Measurements from ENCODE around the gene CNNM2.
"Not testable (repeated sequence)": the region's sequence is repeated elsewhere in the genome, so short reads cannot be mapped to it uniquely, and the experiment has no call there.

Gene CNNM2

DNA sequence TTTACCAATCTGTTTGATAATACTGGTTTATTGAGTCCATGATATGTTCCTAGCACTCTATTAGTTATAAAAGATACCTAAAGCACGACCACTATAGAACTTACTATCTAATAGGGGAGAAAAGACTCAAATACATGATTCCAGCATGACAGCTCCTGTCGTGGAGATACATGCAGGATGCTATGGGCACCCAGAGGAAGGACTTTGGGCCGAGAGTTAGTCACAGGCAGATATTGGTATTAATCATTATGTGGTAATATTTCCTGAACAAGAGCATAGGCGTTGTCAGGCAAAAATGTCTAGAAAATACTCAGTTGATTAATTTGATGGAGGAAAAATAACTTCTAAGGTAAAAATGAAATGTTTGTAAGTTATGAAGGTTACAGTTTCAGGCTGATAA, 31.8 kb downstream of the CNNM2 start:
- DNase-seq (ENCODE audit: insufficient read length): no peak
- TF ChIP-seq POLR2A (IDR thresholded peaks at IDR 0.05; ENCODE audit: low read depth, low read length) (no peak), POLR2AphosphoS5 (IDR thresholded peaks at IDR 0.05; ENCODE audit: low read depth, low read length) (no peak), TAF1 (IDR thresholded peaks at IDR 0.05; ENCODE audit: borderline replicate concordance, low read depth, low read length) (no peak)
- no peak for FAIRE-seq

DNA sequence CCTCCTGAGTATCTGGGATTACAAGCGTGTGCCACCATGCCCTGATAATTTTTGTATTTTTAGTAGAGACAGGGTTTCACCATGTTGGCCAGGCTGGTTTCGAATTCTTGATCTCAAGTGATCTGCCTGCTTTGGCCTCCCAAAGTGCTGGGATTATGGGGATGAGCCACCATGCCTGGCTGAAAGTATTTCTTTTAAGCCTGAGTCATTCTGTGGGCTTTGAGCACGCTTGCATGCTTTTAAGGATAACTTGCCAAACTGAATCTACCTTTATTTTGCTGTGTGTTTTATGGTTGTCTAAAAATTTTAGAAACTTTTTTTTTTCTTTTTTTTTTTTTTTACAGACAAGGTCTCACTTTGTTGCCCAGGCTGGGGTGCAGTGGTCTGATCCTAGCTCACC, 33.2 kb downstream of the CNNM2 start:
- TF ChIP-seq POLR2A (IDR thresholded peaks at IDR 0.05; ENCODE audit: low read depth, low read length) (no peak), POLR2AphosphoS5 (IDR thresholded peaks at IDR 0.05; ENCODE audit: low read depth, low read length) (no peak), TAF1 (IDR thresholded peaks at IDR 0.05; ENCODE audit: borderline replicate concordance, low read depth, low read length) (no peak)
- no peak for DNase-seq (ENCODE audit: insufficient read length)
- no peak for FAIRE-seq

DNA sequence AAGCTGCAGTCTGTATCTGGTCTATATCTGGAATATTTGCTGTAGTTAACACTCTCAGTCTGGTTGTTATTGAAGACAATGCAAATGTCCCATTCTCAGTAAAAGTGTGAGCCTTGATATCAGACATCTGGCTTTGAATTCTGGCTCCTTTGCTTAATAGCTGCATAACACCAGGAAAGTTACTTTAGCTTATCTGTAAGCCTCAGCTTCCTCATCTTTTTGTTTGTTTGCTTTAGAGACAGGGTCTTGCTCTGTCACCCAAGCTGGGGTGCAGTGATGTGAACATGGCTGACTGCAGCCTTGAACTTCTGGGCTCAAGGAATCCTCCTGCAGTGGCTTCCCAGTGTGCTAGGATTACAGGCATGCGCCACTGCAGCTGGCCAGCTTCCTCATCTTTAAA, 41.3 kb downstream of the CNNM2 start:
- DNase-seq (ENCODE audit: insufficient read length) (no peak), FAIRE-seq (no peak)
- no peak for TF ChIP-seq POLR2A (IDR thresholded peaks at IDR 0.05; ENCODE audit: low read depth, low read length)
- no peak for TF ChIP-seq TAF1 (IDR thresholded peaks at IDR 0.05; ENCODE audit: borderline replicate concordance, low read depth, low read length)
- no peak for TF ChIP-seq POLR2AphosphoS5 (IDR thresholded peaks at IDR 0.05; ENCODE audit: low read depth, low read length)

DNA sequence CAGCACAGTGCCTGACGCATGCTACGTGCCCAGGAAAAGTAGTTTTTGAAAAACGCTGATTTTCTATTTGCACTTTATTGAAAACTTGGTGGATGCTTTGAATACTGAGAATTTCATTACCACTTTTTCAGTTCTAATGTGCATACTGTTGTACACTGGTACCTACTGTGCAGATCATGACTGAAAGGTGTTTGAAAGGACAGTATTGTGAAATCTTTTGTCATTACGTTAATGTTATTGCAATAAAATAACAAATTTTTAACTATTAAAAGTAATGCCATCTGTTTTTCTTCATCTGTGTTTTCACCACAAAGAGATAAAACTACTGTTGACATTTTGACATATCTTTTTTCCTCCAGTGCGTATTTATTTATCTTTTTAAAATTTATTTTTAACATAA, 42.1 kb downstream of the CNNM2 start:
- TF ChIP-seq TAF1 (IDR thresholded peaks at IDR 0.05; ENCODE audit: borderline replicate concordance, low read depth, low read length): no peak
- TF ChIP-seq POLR2AphosphoS5 (IDR thresholded peaks at IDR 0.05; ENCODE audit: low read depth, low read length): no peak
- no peak for TF ChIP-seq POLR2A (IDR thresholded peaks at IDR 0.05; ENCODE audit: low read depth, low read length)
- DNase-seq (ENCODE audit: insufficient read length): no peak
- no peak for FAIRE-seq

DNA sequence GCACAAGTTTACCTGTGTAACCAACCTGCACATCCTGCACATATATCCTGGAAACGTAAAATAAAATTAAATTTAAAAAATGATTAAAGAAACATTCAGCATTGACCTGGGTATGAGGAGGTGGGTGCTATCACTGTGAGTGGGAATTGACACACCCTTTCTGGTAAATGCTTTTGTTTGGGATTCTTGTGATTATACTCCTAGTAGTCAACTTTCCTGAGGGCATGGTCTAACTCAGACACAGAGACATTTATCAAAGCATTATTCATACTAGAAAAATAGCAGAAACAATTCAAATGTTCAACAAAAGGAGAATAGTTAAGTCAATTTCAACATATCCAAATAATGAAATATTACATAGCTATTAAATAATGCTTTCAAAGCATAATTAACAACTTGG, 44.2 kb downstream of the CNNM2 start:
- FAIRE-seq (no peak), DNase-seq (ENCODE audit: insufficient read length) (no peak)
- TF ChIP-seq POLR2A (IDR thresholded peaks at IDR 0.05; ENCODE audit: low read depth, low read length) (no peak), POLR2AphosphoS5 (IDR thresholded peaks at IDR 0.05; ENCODE audit: low read depth, low read length) (no peak), TAF1 (IDR thresholded peaks at IDR 0.05; ENCODE audit: borderline replicate concordance, low read depth, low read length) (no peak)

DNA sequence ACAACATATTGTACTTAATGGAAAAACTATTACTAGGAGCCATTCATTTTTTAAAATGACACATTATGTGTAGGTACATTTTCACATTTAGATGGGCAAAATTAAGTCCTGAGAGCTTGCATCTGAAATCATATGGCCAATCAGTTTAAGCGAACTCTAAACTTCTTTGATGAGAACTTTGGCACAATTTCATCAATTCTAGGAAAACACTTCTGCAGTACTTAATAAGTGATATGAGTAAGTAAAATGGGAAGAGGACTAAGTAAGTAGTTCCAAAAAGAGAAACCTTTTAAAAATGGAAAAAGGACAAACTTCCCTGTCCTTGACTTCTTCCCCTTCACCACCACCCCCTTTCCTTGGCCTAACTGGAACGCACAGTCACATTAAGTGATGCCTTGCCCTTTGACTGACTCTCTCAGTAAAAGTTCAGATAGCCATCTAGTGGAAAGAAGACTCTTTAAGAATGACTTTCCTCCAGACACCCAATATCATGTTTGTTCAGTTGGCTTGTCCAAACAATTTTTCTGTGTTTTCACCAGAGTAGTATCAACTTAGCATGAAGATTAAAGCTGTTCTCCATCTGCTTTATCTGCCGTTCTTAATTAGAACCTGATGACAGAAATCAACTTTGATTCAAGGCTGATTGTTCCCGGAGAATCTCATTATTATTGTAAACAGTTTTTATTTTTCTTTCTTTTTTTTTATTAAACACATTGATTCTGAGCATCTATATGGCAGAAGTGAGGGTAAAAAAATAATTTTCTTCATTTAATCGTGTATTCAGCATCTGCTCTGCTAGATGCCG, 45.1 kb downstream of the CNNM2 start:
- DNase-seq (ENCODE audit: insufficient read length) (no peak), FAIRE-seq (no peak)
- TF ChIP-seq POLR2A (IDR thresholded peaks at IDR 0.05; ENCODE audit: low read depth, low read length): no peak

DNA sequence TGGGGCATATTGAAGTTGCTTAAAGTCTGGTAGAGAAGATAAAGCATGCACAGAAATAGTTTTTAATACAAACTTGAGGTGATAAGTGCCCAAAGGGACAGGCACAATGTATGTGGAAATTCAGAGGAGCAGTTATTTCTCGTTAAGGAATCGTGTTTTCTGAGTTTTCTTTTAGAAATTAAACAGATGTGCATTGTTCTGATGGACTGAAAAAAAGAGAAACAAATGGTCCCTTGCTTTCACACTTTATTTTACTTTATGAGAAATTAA, 45.6 kb downstream of the CNNM2 start:
- no peak for FAIRE-seq
- TF ChIP-seq POLR2A (IDR thresholded peaks at IDR 0.05; ENCODE audit: low read depth, low read length): no peak
- no peak for TF ChIP-seq POLR2AphosphoS5 (IDR thresholded peaks at IDR 0.05; ENCODE audit: low read depth, low read length)
- TF ChIP-seq TAF1 (IDR thresholded peaks at IDR 0.05; ENCODE audit: borderline replicate concordance, low read depth, low read length): no peak
- no peak for DNase-seq (ENCODE audit: insufficient read length)

DNA sequence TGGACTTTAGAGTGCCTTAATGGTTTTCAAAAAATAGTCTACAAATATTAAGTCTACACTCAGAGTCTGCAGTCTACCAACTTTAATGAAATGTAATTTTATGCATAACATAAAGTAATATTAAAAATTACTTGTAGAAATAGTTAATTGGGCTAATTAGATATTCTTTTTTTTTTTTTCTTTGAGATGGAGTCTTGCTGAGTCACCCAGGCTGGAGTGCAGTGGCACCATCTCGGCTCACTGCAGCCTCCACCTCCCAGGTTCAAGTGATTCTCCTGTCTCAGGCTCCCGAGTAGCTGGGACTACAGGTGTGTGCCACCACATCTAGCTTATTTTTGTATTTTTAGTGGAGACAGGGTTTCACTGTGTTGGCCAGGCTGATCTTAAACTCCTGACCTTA, 46.0 kb downstream of the CNNM2 start:
- FAIRE-seq; DNase-seq (ENCODE audit: insufficient read length): not testable (repeated sequence)

DNA sequence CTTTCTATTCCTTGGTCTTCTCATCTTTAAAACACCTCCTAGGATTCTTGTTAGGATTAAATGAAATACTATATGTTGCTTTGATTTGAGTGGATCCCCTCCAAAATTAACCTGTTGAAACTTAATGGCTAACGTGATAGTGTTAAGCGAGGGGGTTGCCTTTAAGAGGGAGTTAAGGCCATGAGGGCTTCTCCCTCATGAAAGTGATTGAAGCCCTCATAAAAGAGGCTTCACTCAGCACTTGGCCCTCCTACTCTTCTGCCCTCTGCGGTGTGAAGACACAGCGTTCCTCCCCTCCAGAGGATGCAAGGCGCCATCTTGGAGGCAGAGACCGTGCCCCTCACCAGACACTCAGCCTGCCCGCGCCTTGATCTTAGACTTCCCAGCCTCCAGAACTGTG, 46.6 kb downstream of the CNNM2 start:
- DNase-seq (ENCODE audit: insufficient read length) (no peak), FAIRE-seq (no peak)
- TF ChIP-seq POLR2A (IDR thresholded peaks at IDR 0.05; ENCODE audit: low read depth, low read length) (no peak), TAF1 (IDR thresholded peaks at IDR 0.05; ENCODE audit: borderline replicate concordance, low read depth, low read length) (no peak)

DNA sequence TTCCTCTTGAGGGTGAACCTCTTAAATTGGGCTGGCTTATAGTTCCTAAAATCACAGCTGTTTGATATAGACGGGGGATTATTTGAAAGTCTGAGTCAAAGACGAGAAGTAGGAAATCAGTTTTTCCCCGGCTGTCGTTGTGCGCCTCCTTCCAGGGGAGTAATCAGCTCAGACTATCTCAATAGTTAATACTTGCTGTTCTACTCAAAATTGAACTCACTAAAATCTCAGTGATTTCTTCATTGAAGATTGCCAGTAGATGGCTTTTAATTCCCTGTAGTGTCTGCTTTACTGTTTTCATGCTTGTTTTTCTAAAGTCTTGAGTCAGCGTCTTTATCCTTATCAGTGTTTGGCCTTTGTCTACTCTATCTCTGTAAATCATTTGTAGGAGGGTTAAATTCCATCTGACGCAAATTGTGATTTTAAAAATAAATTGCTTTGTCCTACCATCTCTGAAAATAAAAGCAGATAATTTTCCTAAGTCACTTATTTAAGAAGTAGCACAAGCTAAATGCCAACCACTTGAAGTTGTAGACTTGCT, 47.3 kb downstream of the CNNM2 start:
- FAIRE-seq (no peak), DNase-seq (ENCODE audit: insufficient read length) (no peak)
- TF ChIP-seq TAF1 (IDR thresholded peaks at IDR 0.05; ENCODE audit: borderline replicate concordance, low read depth, low read length) (no peak), POLR2AphosphoS5 (IDR thresholded peaks at IDR 0.05; ENCODE audit: low read depth, low read length) (no peak), POLR2A (IDR thresholded peaks at IDR 0.05; ENCODE audit: low read depth, low read length) (no peak)

DNA sequence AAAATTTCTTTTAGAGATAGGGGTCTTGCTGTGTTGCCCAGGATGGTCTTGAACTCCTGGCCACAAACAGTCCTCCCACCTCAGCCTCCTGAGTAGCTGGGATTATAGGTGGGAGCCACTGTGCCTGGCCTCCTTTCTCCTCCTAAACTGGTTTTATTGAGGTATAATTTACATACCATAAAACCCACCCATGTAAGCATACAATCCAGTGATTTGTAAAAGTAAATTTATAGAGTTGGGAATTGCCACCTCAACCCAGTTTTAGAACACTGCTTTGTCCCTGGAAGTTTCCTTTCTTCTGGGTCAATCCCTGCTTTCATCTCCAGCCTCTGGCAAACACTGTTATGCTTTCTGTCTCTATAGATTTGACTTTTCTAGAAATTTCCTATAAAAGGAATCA, 49.0 kb downstream of the CNNM2 start:
- no peak for DNase-seq (ENCODE audit: insufficient read length)
- TF ChIP-seq POLR2AphosphoS5 (IDR thresholded peaks at IDR 0.05; ENCODE audit: low read depth, low read length) (no peak), TAF1 (IDR thresholded peaks at IDR 0.05; ENCODE audit: borderline replicate concordance, low read depth, low read length) (no peak), POLR2A (IDR thresholded peaks at IDR 0.05; ENCODE audit: low read depth, low read length) (no peak)
- FAIRE-seq: no peak

DNA sequence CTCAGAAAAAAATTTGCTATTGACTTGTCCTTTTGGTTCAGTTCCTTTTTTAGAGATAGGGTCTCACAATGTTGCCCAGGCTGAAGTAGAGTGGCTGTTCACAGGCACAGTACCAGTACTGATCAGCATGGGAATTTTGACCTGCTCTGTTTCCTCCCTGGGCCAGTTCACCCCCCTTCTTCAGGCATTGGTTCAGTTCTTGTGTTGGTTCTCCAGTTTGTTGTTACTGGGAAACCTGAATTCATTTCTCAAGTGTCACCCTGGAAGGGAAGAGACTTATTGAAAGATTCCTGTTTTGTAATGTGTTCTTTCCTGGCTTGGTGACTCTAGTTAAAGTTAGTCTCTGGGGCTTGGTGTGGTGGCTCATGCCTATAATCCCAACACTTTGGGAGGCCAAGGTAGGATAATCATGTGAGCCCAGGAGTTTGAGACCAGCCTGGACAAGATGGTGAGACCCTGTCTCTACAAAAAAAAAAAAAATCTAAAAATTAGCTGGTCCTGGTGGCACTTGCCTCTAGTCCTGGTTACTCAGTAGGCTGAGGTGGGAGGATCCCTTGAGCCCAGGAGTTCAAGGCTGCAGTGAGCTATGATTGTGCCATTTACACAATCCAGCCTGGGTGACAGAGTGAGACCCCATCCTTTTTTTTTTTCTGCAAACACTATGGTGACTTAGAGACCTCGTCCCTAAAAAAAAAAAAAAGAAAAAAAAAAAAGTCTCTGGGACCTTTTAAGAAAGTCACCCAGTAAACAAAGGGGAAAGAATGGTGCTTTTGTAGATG, 52.7 kb downstream of the CNNM2 start:
- DNase-seq (ENCODE audit: insufficient read length) (no peak), FAIRE-seq (no peak)
- no peak for TF ChIP-seq POLR2A (IDR thresholded peaks at IDR 0.05; ENCODE audit: low read depth, low read length)
- no peak for TF ChIP-seq POLR2AphosphoS5 (IDR thresholded peaks at IDR 0.05; ENCODE audit: low read depth, low read length)
- TF ChIP-seq TAF1 (IDR thresholded peaks at IDR 0.05; ENCODE audit: borderline replicate concordance, low read depth, low read length): no peak
